Activated CD4-positive, alpha-beta T cell treated with anti-CD3 and anti-CD28 coated beads, Interleukin-2, Interleukin-6, amounts not matched to agents 100 ng/mL and 50 ng/mL, durations not matched to agents 16 hours and 8 hours (primary cell): Measurements from ENCODE around the gene MALT1.
A peak's percentile ranks its signal among the peaks of the same experiment; 100 is the strongest.

Experiments
- DNase-seq: peaks from one replicate; pipeline ENCODE4 v3.0.0-alpha.2; 2020

The MALT1 gene

DNA sequence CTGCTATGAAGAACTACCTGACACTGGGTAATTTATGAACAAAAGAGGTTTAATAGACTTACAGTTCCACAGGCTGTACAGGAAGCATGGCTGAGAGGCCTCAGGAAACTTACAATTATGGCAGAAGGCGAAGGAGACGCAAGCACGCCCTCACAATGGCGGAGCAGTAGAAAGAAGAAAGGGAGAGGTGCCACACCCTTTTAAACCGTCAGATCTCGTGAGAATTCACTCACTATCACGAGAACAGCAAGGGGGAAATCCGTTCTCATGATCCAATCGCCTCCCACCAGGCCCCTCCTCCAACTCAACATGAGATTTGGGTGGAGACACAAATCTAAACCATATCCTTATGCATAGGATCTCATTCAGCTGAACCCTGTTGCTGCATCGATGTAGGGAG, 108.8 kb downstream of the MALT1 start:
- no peak for DNase-seq

- DNase-seq, result peak; percentile 83
These were observed 110.4 kb downstream of the MALT1 start for GRCh38 chr18:58781627-58782194.

DNA sequence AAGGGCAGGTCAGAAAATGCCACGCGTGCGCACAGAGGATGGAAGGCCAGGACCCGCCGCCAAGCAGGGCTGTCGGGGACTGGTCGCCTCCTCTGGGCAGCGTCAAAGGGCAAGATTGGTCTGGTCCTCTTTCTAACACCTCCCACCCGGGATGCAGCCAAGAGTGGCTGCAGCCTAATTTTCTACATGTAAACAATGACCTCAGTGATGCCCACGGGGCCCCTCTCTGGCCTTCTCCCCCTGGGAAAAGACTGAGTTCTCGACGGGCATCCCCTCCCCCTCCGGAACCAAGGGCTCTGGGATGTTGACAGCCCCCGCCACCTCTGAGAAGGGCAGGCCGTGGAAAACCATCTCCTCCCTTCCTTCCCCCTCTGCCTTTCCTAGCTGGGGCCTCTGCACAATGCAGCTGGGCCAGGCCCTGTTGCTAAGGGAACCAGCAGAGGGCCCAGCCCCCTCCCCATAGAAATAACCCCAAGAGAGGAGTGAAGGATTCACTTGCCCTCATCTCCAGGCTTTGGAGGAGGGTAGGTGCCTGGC, 113.4 kb downstream of the MALT1 start:
- no peak for DNase-seq

- DNase-seq, result no peak
These were observed 114.0 kb downstream of the MALT1 start for GRCh38 chr18:58785171-58785805.

DNA sequence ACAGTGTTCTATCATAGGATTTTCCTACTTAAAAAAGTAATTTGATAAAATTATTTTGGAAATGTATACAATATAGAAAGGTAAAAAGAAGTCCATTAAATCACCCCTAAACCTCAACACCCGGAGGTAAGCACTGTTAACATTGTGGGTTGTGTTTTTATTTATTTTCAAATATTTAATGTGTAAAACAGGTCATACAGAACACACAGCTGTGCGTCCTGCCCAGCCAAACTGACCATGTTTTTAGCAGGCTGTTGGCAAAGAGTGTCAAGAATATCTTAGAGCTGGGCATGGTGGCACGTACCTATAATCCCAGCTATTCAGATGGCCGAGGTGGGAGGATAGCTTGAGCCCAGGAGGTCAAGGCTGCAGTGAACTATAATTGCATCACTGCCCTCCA, 114.6 kb downstream of the MALT1 start:
- no peak for DNase-seq

DNA sequence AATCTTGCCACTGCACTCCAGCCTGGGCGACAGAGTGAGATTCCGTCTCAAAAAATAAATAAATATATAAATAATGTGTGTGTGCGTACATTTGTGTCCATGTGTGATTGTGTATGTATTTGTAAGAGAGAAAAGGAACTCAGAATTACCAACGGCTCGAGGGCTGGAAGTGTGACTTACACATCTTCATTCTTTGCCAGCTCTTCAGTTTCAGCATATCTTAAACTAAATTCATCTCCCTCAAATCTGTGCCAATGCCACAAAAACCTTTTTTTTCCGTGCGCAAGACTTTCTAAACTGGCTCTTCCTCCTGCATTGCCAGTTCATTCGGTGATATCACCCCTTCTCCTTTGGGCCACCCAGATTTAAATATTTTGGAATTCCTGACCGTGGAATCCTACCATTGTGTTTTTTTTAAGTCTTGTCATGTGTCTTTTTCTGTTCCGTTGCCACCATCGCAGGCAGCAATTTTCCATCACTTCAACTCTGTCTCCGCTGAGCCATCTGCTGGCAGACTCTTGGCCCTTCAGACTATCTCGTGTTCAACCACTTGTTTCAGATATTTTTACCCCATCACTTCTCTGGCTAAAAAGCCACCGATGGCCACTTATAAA, 116.4 kb downstream of the MALT1 start:
- no peak for DNase-seq

- DNase-seq, result no peak
These were observed 117.2 kb downstream of the MALT1 start for GRCh38 chr18:58788470-58788869.

- DNase-seq, result no peak
These were observed 118.0 kb downstream of the MALT1 start for GRCh38 chr18:58788971-58789875.

DNA sequence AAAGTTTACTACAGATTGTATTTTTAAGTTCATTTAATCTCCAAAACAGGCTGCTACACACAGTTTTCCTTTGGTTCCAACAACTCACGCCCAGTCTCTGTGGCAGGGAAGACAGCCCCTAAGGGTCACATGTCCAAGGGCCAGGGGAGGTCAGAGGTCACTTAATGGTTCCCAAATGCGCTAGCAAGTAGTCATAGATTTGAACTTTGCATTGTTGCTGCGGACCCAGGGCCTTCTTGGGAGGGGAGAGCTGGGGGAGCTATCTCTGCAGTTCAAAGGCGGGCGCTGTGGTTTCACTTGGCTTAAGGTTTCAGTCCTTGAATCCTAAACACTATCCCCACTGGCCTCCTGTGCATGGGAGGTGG, 118.6 kb downstream of the MALT1 start:
- DNase-seq, result no peak

- no peak for DNase-seq
These were observed 120.8 kb downstream of the MALT1 start for GRCh38 chr18:58792086-58792485.

DNA sequence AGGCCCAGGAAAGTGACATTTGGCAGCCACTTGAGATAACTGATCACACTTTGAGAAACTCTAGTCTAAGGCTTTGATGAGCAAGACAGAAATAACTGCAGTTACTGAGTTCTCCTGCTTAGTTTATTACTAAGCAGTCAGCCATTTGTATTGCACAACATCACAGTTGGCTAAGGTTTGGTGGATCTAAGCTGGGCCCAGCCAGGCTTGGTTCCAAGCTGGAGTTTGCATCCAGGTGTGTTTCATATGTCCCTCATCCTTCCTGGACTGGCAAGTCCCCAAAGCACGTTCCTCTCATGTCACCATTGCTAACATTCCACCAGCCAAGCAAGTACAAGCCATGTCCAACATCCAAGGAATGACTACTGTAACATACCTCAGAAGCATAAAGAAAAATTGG, 122.1 kb downstream of the MALT1 start:
- DNase-seq, result no peak

- no peak for DNase-seq
These were observed 125.0 kb downstream of the MALT1 start for GRCh38 chr18:58796220-58796619.

GRCh38 chr18:58800582-58800981, 129.3 kb downstream of the MALT1 start:
- no peak for DNase-seq

DNA sequence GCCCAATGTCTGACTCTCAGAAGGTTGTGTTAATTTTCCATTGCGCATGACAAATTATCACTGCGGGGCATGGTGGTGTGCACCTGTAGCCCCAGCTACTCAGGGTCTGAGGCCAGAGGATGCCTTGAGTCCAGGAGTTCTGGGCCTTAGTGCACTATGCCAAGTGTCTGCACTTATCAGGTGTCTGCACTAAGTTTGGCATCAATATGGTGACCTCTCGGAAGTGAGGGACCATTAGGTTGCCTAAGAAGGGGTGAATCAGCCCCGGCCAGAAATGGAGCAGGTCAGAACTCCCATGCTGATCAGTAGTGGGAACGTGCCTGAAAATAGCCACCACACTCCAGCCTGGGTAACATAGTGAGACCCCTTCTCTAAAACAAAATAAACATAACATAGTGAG, 131.7 kb downstream of the MALT1 start:
- DNase-seq, result no peak

- no peak for DNase-seq
These were observed 132.7 kb downstream of the MALT1 start for GRCh38 chr18:58803978-58804377.
